Esophagus squamous epithelium (tissue), 5 donors: ENCODE measurements around the gene MGST2. TPM values are rescaled to one million over a fixed set of nuclear protein-coding genes. Genes with fewer than 3 reads are reported as not detected.
A peak's percentile ranks its signal among the peaks of the same experiment; 100 is the strongest.
"Not testable (repeated sequence)": the region's sequence is repeated elsewhere in the genome, so short reads cannot be mapped to it uniquely, and the experiment has no call there.

Source experiments
- DNase-seq: peaks from one replicate; lab custom pipeline; 2025; lab: John Stamatoyannopoulos, UW
- H3K27ac ChIP-seq, 4 donors: fragments of 200-600 bp; sonication (generic); one replicate each; pipeline ENCODE4 v1.5.1; 2016 to 2019; ENCODE audit warnings: mild to moderate bottlenecking in 1 of 4
- H3K27me3 ChIP-seq, 4 donors: fragments of 200-600 bp; sonication (generic); 1 replicate in 3 of 4; 2 replicates in 1 of 4; pipeline versions ENCODE4 v1.5.1 to v1.6.0; 2017 to 2021; ENCODE audit warnings: antibody characterized with exemption in 1 of 4
- H3K36me3 ChIP-seq, 3 donors: fragments of 200-600 bp; sonication (generic); one replicate each; pipeline ENCODE4 v1.5.1; 2016 to 2019
- H3K4me1 ChIP-seq, 3 donors: fragments of 200-600 bp; sonication (generic); one replicate each; pipeline ENCODE4 v1.5.1; 2017 to 2019
- H3K4me3 ChIP-seq, 4 donors: fragments of 200-600 bp; sonication (generic); 1 replicate in 3 of 4; 2 replicates in 1 of 4; pipeline ENCODE4 v1.5.1; 2016 to 2019; ENCODE audit warnings: mild to moderate bottlenecking in 2 of 4, moderate library complexity in 1 of 4
- H3K9me3 ChIP-seq, 3 donors: fragments of 200-600 bp; sonication (generic); one replicate each; pipeline ENCODE4 v1.5.1; 2016 to 2019
- POLR2A ChIP-seq, 4 donors: fragments of 450-650 bp; IDR thresholded peaks; one replicate each; pipeline ENCODE4 v1.6.1; 2017; ENCODE audit warnings: antibody characterized with exemption in 4 of 4, mild to moderate bottlenecking in 4 of 4, moderate library complexity in 3 of 4
- WGBS, 2 donors: methylation state at CpG; one replicate each; pipeline ENCODE4 v1.1.5; 2018; 5-methylcytosine and 5-hydroxymethylcytosine counted together
- intact Hi-C: fragments of 100-400 bp; cut with DNase I; formaldehyde crosslinking; loops from one replicate; pipeline ENCODE4 v1.15.0; 2022
- total RNA-seq, 4 donors: library from RNA; depleted of rRNA; stranded (reverse); fragments of >200 nt; gene quantifications; one replicate each; pipeline ENCODE4 v1.1.0, GENCODE V29; 2016
- TF ChIP-seq, protein P1 (sequence below), 6 experiments: fragments of 450-650 bp in 4 of 6; fragments of 200-600 bp in 2 of 6; sonication (generic) in 2 of 6; IDR thresholded peaks; one replicate each; pipeline ENCODE4 v1.5.1; 2016 to 2019; ENCODE audit warnings: antibody characterized with exemption in 6 of 6, mild to moderate bottlenecking in 4 of 6, moderate library complexity in 4 of 6
- donor health status: DM: yes; HTN: yes; CAD: no.

The MGST2 gene
- total RNA-seq, 4 donors from 2014 or later: 105 to 209 (median 158) TPM

DNA sequence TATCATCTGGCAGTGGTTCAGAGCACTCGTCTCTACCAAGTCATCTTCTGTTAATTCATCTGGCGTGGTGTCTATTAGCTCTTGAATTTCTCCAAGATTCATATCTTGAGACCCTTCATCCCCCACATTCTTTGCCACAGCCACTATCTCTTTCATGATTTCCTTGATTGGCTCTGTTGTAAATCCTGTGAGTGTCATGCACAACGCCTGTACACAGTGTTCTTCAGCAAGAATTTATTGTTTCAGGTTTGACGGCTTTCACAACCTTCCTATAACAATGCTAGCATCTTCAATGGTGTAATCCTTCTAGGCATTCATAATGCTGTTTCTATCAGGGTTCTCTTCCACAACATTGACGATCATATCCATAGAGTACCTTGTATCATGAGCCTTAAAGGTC lies 30.9 kb downstream of the MGST2 start:
- H3K36me3 ChIP-seq: peaks cover 0 to 90% (median 9%) of the 10 kb centered on the region in 3 donors
- H3K27ac ChIP-seq: no peak overlapping the region
- no peaks in the 10 kb centered on the region for H3K27me3 ChIP-seq
- WGBS, 2 donors: 83 to 86% methylated on average over 5 of the region's 5 CpGs
- no peaks in the 10 kb centered on the region for H3K9me3 ChIP-seq
- H3K4me1 ChIP-seq: peaks cover 0 to 19% (median 8%) of the 10 kb centered on the region in 3 donors
- no peak for DNase-seq
- H3K4me3 ChIP-seq: no peak overlapping the region
- intact Hi-C loops: no loop called here
- no peak for TF ChIP-seq POLR2A (IDR thresholded peaks at IDR 0.05)
- TF ChIP-seq, protein P1, sequence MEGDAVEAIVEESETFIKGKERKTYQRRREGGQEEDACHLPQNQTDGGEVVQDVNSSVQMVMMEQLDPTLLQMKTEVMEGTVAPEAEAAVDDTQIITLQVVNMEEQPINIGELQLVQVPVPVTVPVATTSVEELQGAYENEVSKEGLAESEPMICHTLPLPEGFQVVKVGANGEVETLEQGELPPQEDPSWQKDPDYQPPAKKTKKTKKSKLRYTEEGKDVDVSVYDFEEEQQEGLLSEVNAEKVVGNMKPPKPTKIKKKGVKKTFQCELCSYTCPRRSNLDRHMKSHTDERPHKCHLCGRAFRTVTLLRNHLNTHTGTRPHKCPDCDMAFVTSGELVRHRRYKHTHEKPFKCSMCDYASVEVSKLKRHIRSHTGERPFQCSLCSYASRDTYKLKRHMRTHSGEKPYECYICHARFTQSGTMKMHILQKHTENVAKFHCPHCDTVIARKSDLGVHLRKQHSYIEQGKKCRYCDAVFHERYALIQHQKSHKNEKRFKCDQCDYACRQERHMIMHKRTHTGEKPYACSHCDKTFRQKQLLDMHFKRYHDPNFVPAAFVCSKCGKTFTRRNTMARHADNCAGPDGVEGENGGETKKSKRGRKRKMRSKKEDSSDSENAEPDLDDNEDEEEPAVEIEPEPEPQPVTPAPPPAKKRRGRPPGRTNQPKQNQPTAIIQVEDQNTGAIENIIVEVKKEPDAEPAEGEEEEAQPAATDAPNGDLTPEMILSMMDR (IDR thresholded peaks at IDR 0.05): no peak

GRCh38 chr4:139698167-139698925 lies 32.7 kb downstream of the MGST2 start:
- WGBS, 2 donors: 94 to 99% methylated on average over 6 to 8 of the region's 25 CpGs
- DNase-seq, H3K4me1 ChIP-seq, H3K27me3 ChIP-seq, intact Hi-C loops, H3K9me3 ChIP-seq, H3K27ac ChIP-seq, H3K4me3 ChIP-seq: not testable (repeated sequence)
- TF ChIP-seq, protein P1 (IDR thresholded peaks at IDR 0.05): peak in 1 of 6 experiments; percentile 19
- H3K36me3 ChIP-seq: peaks cover 0 to 88% (median 9%) of the 10 kb centered on the region in 3 donors

- H3K27ac ChIP-seq: no peak overlapping the region
- H3K27me3 ChIP-seq: no peaks in the 10 kb centered on the region
- H3K36me3 ChIP-seq: peaks cover 7 to 89% (median 21%) of the 10 kb centered on the region in 3 donors
- no peaks in the 10 kb centered on the region for H3K9me3 ChIP-seq
- WGBS, 2 donors: 68 to 82% methylated on average over 5 of the region's 5 CpGs
- peaks cover 0 to 7% (median 0%) of the 10 kb centered on the region in 3 donors for H3K4me1 ChIP-seq
- H3K4me3 ChIP-seq: no peak overlapping the region
- intact Hi-C loops: no loop called here
- TF ChIP-seq, protein P1 (IDR thresholded peaks at IDR 0.05): no peak
- no peak for TF ChIP-seq POLR2A (IDR thresholded peaks at IDR 0.05)
- DNase-seq: no peak
Measured at GRCh38 chr4:139700568-139700967, 34.9 kb downstream of the MGST2 start.

DNA sequence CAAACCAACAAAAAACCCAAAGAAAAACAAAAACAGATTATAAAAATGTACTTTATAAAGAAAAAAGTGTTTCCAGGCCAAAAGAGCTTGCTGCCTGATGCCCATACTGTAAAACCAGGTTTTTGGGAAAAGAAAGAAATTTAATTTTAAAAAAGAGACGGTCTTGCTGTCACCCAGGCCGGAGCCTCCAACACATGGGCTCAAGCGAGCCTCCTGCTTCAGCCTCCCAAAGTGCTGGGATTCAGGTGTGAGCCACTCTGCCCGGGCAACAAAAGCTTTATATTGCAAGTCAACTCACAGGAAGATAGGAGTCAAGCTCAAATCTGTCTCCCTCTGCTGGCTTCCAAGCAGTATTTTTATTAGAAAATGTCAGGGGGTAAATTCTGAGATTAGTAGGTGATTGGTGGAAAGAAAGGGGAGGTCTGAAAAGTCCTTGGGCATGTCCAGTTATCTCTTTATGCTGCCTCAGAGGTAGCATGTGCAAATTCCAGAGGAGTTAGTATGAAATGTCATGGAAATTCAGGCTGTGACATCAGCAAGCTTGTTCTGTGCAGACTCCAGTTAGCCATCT lies 39.4 kb downstream of the MGST2 start:
- TF ChIP-seq POLR2A (IDR thresholded peaks at IDR 0.05): no peak
- TF ChIP-seq, protein P1 (IDR thresholded peaks at IDR 0.05): peak in 2 of 6 experiments; percentile 21 to 41
- H3K4me1 ChIP-seq: peaks cover 0 to 3% (median 0%) of the 10 kb centered on the region in 3 donors
- H3K9me3 ChIP-seq: no peaks in the 10 kb centered on the region
- intact Hi-C loops: no loop called here
- 90 to 98% methylated on average over 4 of the region's 4 CpGs for WGBS, 2 donors
- no peak overlapping the region for H3K4me3 ChIP-seq
- DNase-seq: no peak
- H3K36me3 ChIP-seq: peaks cover 7 to 61% (median 21%) of the 10 kb centered on the region in 3 donors
- no peaks in the 10 kb centered on the region for H3K27me3 ChIP-seq
- no peak overlapping the region for H3K27ac ChIP-seq

GRCh38 chr4:139709660-139710059 lies 44.0 kb downstream of the MGST2 start:
- TF ChIP-seq POLR2A (IDR thresholded peaks at IDR 0.05): no peak
- TF ChIP-seq, protein P1 (IDR thresholded peaks at IDR 0.05): no peak

More at GRCh38 chr4:139709660-139710059, 44.0 kb downstream of the MGST2 start:
- no peak overlapping the region for H3K27ac ChIP-seq
- peaks cover 0 to 20% (median 7%) of the 10 kb centered on the region in 3 donors for H3K4me1 ChIP-seq
- no peaks in the 10 kb centered on the region for H3K9me3 ChIP-seq
- no peaks in the 10 kb centered on the region for H3K27me3 ChIP-seq
- WGBS, 2 donors: 86 to 89% methylated on average over 1 of the region's 1 CpG
- H3K4me3 ChIP-seq: no peak overlapping the region
- peaks cover under 1 to 34% (median 1%) of the 10 kb centered on the region in 3 donors for H3K36me3 ChIP-seq
- no peak for DNase-seq
- intact Hi-C loops: no loop called here
